ENCODE measurements around the gene VPS8.

The VPS8 gene

DNA sequence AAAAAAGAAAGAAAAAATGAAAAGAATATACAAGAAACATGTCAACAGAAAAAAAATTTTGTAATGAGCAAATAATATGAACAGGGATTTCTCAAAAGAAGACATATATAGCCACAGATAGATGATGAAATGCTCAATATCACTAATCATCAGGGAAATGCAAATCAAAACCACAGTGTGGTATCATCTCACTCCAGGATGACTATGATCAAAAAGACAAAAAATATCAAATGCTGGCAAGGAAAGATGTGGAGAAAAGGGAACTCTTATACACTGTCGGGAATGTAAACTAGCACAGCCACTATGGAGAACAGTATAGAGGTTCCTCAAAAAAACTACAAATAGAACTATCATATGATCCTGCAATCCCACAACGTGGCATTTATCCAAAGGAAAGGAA lies 246.8 kb downstream of the VPS8 start:
- TF ChIP-seq, protein P1, sequence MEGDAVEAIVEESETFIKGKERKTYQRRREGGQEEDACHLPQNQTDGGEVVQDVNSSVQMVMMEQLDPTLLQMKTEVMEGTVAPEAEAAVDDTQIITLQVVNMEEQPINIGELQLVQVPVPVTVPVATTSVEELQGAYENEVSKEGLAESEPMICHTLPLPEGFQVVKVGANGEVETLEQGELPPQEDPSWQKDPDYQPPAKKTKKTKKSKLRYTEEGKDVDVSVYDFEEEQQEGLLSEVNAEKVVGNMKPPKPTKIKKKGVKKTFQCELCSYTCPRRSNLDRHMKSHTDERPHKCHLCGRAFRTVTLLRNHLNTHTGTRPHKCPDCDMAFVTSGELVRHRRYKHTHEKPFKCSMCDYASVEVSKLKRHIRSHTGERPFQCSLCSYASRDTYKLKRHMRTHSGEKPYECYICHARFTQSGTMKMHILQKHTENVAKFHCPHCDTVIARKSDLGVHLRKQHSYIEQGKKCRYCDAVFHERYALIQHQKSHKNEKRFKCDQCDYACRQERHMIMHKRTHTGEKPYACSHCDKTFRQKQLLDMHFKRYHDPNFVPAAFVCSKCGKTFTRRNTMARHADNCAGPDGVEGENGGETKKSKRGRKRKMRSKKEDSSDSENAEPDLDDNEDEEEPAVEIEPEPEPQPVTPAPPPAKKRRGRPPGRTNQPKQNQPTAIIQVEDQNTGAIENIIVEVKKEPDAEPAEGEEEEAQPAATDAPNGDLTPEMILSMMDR (IDR thresholded peaks at IDR 0.05; ENCODE audit: control insufficient read depth, extremely low read depth, insufficient read depth): no peak
- no peak for DNase-seq (ENCODE audit: low read depth)
- H3K4me3 ChIP-seq (ENCODE audit: low read depth, low read length): no peak overlapping the region

DNA sequence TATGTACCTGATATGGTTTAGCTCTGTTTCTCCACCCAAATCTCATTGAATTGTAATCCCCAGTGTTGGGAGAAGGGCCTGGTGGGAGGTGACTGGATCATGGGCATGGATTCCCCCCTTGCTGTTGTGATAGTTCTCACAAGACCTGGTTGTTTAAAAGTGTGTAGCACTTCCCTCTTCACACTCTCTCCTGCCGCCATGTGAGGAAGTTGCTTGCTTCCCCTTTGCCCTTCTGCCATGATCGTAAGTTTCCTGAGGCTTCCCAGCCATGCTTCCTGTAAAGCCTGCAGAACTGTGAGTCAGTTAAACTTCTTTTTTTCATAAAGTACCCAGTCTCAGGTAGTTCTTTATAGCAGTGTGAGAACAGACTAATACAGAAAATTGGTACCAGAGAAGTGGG lies 247.8 kb downstream of the VPS8 start:
- DNase-seq (ENCODE audit: low read depth): no peak
- TF ChIP-seq, protein P1 (IDR thresholded peaks at IDR 0.05; ENCODE audit: control insufficient read depth, extremely low read depth, insufficient read depth): no peak
- H3K4me3 ChIP-seq (ENCODE audit: low read depth, low read length): no peak overlapping the region

DNA sequence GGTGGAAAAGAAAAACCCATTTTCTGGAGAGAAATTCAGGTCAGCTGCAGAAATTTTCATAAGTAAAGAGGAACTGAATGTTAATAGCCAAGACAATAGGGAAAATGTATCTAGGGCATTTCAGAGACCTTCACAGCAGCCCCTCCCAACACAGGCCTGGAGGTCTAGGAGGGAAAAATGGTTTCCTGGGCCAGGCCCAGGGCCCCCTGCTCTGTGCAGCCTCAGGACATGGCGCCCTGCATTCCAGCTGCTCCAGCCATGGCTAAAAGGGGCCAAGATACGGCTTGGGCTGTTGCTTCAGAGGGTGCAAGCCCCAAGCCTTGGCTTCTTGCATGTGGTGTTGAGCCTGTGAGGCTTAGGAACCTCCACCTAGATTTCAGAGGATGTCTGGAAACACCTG lies 248.7 kb downstream of the VPS8 start:
- H3K4me3 ChIP-seq (ENCODE audit: low read depth, low read length): no peak overlapping the region
- no peak for DNase-seq (ENCODE audit: low read depth)
- TF ChIP-seq, protein P1 (IDR thresholded peaks at IDR 0.05; ENCODE audit: control insufficient read depth, extremely low read depth, insufficient read depth): no peak

DNA sequence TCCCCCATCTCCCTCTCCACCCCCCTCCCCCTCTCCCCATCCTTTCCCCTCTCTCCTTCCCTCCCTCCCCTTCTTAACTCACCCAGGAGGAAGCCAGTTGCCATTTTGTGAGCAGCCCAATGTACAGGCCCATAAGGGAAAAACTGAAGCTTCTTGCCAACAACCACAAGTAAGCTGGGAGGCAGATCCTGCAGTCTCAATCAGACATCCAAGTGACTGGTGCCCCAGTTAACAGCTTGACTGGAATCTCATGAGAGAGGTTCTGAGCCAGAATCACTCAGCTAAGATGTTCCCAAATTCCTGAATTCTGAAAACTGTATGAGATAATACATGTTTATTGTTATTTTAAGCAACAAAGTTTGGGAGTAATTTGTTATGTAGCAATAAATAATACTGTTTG lies 250.2 kb downstream of the VPS8 start:
- no peak for DNase-seq (ENCODE audit: low read depth)
- TF ChIP-seq, protein P1 (IDR thresholded peaks at IDR 0.05; ENCODE audit: control insufficient read depth, extremely low read depth, insufficient read depth): no peak
- no peak overlapping the region for H3K4me3 ChIP-seq (ENCODE audit: low read depth, low read length)

DNA sequence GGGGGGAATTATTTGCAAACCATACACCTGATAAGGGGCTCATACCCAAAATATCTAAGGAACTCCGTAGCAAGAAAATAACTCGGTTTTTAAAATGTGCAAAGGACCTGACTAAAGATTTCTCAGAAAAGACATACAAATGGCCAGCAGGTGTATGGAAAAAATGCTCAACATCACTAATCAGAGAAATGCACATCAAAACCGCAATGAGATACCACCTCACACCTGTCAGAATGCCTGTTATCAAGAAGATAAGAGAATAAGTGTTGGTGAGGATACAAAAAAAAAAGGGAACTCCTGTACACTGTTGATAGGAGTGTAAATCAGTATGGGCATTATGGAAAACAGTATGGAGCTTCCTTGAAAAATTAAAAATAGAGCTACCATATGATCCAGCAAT lies 251.5 kb downstream of the VPS8 start:
- H3K4me3 ChIP-seq (ENCODE audit: low read depth, low read length): no peak overlapping the region
- no peak for DNase-seq (ENCODE audit: low read depth)
- TF ChIP-seq, protein P1 (IDR thresholded peaks at IDR 0.05; ENCODE audit: control insufficient read depth, extremely low read depth, insufficient read depth): no peak

DNA sequence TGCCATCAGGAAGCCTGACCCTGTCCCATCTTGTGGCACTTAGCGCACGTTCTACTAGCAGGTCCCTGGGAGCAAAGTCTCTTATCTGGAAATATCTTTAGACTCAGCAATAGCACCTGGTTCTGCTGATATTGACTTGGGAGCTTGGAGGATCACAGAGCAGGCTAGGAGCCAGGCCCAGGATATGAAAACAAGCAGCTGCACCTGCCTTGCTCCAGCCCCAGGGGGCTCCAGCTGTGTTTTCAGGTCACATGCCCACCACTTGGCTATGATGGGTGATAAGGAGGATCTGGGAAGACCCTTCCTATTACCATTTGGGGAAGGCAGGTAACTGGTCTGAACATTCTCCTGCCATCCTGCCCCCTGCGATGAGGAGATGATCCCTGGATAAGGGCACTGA lies 253.1 kb downstream of the VPS8 start:
- DNase-seq (ENCODE audit: low read depth): no peak
- no peak overlapping the region for H3K4me3 ChIP-seq (ENCODE audit: low read depth, low read length)
- TF ChIP-seq, protein P1 (IDR thresholded peaks at IDR 0.05; ENCODE audit: control insufficient read depth, extremely low read depth, insufficient read depth): no peak

DNA sequence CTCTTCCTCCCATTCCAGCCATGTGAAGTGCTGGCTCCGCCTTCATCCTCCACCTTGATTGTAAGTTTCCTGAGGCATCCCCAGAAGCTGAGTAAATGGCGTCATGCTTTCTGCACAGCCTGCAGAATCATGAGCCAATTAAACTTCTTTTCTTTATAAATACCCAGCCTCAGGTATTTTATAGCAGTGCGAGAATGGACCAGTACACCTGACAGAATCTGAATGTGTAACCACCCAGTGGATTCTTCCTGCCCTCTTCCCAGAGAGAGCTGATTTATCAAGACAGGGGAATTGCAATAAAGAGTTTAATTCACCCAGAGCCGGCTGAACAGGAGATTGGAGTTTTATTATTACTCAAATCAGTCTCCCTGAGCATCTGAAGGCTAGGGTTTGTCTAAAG lies 254.3 kb downstream of the VPS8 start:
- TF ChIP-seq, protein P1 (IDR thresholded peaks at IDR 0.05; ENCODE audit: control insufficient read depth, extremely low read depth, insufficient read depth): no peak
- H3K4me3 ChIP-seq (ENCODE audit: low read depth, low read length): no peak overlapping the region
- DNase-seq (ENCODE audit: low read depth): no peak
